ENCODE data around the gene TMPRSS7. TPM values are rescaled to one million over a fixed set of nuclear protein-coding genes. Genes with fewer than 3 reads are reported as not detected.

Gene TMPRSS7
- total RNA-seq (not detected), polyA plus RNA-seq (not detected)
- long read RNA-seq, donor 1: 0 reads
- long read RNA-seq, donor 2: 0 reads

GRCh38 chr3:112034436-112034835 is at the start of gene TMPRSS7:
Gene TMPRSS7, plus strand, starts transcription at chr3:112034736. Its CDS starts 110 bp downstream, at chr3:112034846.
- intact Hi-C loops (cut with DNase I): no loop called here
- ATAC-seq (no peak), DNase-seq (no peak)
- Histone ChIP-seq H3K27me3 (ENCODE audit: insufficient read depth in 3 of 3, low read length in 2 of 3) (no peaks in the 10 kb centered on the region), H3K4me3 (no peak within 1 kb of the TSS), H3K36me3 (ENCODE audit: insufficient read depth in 1 of 2, low read depth in 1 of 2) (no peaks in the 10 kb centered on the region), H3K9me3 (no peaks in the 10 kb centered on the region), H3K27ac (no peak within 1 kb of the TSS), H3K4me1 (no peaks in the 10 kb centered on the region)
- 78 to 87% (median 86%) methylated on average over 4 of the region's 4 CpGs for WGBS, 3 donors
- no peak for TF ChIP-seq CTCF (IDR thresholded peaks at IDR 0.05)

GRCh38 chr3:111986800-111987199 is 47.7 kb upstream of the TMPRSS7 start:
- no peak for TF ChIP-seq CTCF (IDR thresholded peaks at IDR 0.05)
- Histone ChIP-seq H3K4me1 (peaks cover 3% of the 10 kb centered on the region), H3K9me3 (no peaks in the 10 kb centered on the region), H3K27me3 (ENCODE audit: insufficient read depth in 3 of 3, low read length in 2 of 3) (no peaks in the 10 kb centered on the region), H3K36me3 (ENCODE audit: insufficient read depth in 1 of 2, low read depth in 1 of 2) (peaks cover 0 to 35% of the 10 kb centered on the region in 2 donors), H3K4me3 (no peak overlapping the region), H3K27ac (no peak overlapping the region)
- no peak for ATAC-seq
- DNase-seq: no peak
- 80 to 82% (median 82%) methylated on average over 3 of the region's 3 CpGs for WGBS, 3 donors
- intact Hi-C loops (cut with DNase I): no loop called here

- H3K4me3 ChIP-seq: no peak overlapping the region
- H3K36me3 ChIP-seq (ENCODE audit: insufficient read depth in 1 of 2, low read depth in 1 of 2): peaks cover 0 to 50% of the 10 kb centered on the region in 2 donors
- DNase-seq: no peak
- no peaks in the 10 kb centered on the region for H3K9me3 ChIP-seq
- 53 to 60% (median 58%) methylated on average over 3 of the region's 3 CpGs for WGBS, 3 donors
- H3K27ac ChIP-seq: no peak overlapping the region
- H3K4me1 ChIP-seq: no peaks in the 10 kb centered on the region
- peak in 3 of 4 donors; percentile 66 to 84 (median 70) for ATAC-seq
- intact Hi-C loops (cut with DNase I): loop anchor here in 1 of 2 donors (2.0 kb wide), 1 partner anchor 24 kb away; no protein-coding TSS in a partner anchor
- TF ChIP-seq CTCF (IDR thresholded peaks at IDR 0.05): peak; percentile 71
- H3K27me3 ChIP-seq (ENCODE audit: insufficient read depth in 3 of 3, low read length in 2 of 3): no peaks in the 10 kb centered on the region
Observed at GRCh38 chr3:111989061-111989678, 45.4 kb upstream of the TMPRSS7 start.

- peaks cover 0 to 33% of the 10 kb centered on the region in 2 donors for H3K36me3 ChIP-seq (ENCODE audit: insufficient read depth in 1 of 2, low read depth in 1 of 2)
- intact Hi-C loops (cut with DNase I): no loop called here
- H3K27ac ChIP-seq: no peak overlapping the region
- no peaks in the 10 kb centered on the region for H3K27me3 ChIP-seq (ENCODE audit: insufficient read depth in 3 of 3, low read length in 2 of 3)
- no peaks in the 10 kb centered on the region for H3K4me1 ChIP-seq
- ATAC-seq: no peak
- 62 to 95% (median 85%) methylated on average over 2 of the region's 2 CpGs for WGBS, 3 donors
- no peak overlapping the region for H3K4me3 ChIP-seq
- no peak for DNase-seq
- no peaks in the 10 kb centered on the region for H3K9me3 ChIP-seq
- no peak for TF ChIP-seq CTCF (IDR thresholded peaks at IDR 0.05)
Observed at GRCh38 chr3:111993038-111993437, 41.5 kb upstream of the TMPRSS7 start.

Data from psoas muscle (tissue), 8 donors.